GM21825 (cell line): Measurements from ENCODE around the gene ANKRD53.
"Not testable (repeated sequence)": the region's sequence is repeated elsewhere in the genome, so short reads cannot be mapped to it uniquely, and the experiment has no call there.

Experiments
- ATAC-seq: cut with Tn5 transposase; IDR thresholded peaks from one replicate; pipeline ENCODE4 v1.9.1; 2021; ENCODE audit warnings: mild to moderate bottlenecking, moderate library complexity; ENCODE audit not compliant: unreplicated experiment

The ANKRD53 gene

DNA sequence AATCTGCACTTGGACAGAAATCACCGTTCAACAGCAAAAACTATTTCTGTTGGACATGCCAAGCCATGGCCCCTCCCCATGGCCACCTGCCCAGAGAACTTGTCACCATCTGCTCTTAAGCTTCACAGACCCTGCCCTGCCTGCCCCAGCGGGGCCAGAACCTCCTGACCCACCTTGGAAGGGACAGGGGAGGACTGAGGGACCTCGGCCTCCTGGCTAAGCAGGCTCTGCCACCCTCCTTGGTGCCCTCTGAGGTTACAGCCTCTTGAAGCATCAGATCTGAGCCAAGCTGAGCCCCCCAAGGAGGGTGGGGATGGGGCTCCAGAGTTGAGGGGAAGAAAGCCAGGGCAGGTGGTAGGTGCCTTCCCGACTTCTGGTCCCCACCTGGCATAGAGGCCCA is 9.7 kb downstream of the ANKRD53 start:
- no peak for ATAC-seq

DNA sequence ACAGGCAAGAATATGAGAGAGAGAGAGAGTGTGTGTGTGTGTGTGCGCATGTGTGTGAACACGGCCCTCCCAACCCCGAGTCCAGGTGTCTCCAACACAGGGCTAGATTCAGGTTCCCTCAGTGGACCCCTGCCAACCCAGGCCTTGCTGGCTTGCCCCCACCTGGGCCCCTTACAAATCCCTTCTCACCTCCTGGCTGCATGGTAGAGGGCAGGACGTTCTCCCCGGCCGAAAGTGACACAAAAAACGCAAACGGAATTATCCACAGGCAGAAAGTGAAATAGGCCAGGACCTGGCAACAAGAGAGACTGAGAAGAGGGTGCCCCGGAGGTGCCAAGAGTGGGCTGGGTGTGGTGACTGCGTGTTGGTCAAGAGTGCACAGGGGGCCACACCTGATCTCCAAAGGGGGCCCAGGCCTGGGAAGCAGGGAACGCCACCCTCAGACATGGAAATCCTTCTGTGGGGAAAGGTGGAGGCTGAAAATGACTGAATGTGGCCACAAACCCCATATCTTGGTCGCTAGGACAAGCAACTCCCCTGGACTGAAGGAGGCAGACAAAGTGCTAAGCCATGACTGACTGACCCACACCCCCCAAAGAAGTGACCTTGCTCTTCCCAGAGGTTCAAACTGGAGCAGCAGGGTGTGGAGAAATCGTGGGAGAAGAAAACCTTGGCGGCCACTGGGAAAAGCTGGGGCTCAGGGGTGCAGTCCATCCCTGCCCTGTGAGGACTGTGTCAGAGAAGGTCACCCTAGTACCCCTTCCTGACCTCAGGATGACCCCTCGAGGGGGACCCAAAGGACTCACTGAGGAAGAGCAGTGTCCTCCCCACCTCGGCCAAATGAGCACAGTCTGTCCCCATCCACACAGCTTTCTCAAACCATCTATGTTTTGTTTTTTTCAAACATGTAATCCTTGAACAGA is 10.6 kb downstream of the ANKRD53 start:
- ATAC-seq = no peak

DNA sequence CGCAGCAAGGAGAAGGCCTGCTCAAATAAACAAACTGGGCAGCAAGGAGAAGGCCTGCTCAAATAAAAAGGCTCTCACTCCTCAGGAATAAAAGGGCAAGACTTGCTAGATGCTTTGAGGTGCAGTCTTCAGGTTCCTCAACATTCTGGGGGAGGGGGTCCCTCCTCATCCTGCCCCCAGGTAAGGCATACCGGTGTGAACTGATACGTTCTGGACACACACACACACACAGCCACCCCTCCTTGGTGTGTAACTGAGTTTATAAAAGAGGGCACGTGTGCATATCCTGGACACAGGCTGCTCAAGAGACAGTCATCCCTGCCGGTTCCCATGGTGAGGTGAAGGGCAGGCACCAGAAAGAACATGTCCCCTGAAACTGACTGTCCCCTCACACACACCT is 11.8 kb downstream of the ANKRD53 start:
- ATAC-seq = no peak

DNA sequence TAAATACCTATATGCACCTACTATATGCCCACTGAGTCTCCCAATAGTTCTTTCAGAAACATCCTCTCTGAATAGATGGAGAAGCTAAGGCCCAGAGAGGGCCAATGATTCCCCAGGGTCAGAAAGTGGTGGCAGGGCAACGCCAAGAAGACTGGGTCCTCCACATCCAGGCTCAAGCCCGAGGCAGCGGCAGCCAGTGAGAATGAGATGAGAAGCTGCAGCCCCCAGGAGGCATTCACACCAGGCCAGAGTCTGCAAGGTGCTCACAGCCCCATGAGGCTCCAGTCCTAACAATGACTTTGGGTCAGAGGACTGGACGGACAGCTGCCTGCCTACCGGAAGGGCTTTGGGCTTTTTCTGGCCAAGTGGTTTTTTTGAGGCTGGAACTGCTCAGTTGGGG is 12.7 kb downstream of the ANKRD53 start:
- no peak for ATAC-seq

DNA sequence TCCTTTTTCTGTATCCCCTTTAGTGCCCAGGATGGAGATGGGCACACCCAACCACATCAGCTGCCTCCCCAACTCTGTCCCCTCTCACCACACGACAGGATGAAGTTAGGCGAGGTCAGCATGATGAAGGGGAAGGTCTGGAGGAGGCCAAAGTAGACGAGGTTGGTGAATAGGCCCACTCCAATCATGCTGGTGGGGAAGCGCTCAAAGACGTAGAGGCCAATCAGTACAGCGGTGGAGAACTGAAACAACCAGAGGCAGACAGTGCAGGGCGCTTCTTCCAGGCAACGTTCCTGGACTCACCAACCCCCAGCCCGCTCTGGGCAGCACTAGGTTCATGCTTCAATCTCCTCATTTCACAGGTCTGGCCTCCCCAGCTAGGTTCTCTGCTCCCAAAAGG is 13.3 kb downstream of the ANKRD53 start:
- ATAC-seq = no peak

DNA sequence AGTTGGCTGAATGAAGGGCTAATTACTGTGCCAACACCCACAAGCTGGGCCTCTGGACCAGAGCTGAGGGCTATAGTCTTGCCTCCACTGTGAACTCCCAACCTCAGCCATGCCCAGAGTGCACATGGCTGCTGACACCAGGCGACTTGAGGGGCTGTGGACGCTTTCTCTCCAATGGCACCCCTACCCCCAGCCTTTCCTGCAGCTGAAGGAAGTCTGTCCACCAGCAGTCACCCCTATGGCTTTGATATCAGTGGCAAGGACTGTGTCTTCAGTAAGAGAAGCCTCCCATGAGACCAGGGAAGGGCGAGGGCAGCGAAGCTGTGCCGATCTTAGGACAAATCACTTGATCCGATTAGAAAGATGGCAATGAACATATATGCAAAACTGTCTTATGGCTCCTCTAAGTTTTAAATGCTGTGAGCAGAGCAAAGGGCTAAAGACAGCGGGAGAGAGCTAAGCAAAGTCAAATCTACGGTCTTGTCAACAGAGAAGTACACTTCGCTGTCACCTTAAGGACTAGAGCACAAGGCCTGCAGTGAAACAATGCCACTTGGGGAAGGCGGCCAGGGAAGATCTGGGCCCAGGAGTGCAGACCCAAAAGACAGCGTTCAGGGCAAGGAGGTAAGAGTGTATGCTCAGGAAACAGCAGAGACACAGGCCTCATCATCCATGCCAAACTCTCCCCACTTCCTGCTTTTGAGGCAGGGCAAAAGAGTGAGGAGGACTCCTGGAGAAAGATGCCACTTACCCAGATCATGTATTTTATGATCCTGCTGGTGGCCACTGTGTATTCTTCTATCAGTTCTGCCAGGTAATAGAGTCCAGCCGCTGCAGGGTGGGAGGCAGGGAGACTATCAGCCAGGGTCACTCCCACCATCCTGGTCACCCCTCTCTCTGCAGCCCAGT is 14.8 kb downstream of the ANKRD53 start:
- ATAC-seq = no peak

DNA sequence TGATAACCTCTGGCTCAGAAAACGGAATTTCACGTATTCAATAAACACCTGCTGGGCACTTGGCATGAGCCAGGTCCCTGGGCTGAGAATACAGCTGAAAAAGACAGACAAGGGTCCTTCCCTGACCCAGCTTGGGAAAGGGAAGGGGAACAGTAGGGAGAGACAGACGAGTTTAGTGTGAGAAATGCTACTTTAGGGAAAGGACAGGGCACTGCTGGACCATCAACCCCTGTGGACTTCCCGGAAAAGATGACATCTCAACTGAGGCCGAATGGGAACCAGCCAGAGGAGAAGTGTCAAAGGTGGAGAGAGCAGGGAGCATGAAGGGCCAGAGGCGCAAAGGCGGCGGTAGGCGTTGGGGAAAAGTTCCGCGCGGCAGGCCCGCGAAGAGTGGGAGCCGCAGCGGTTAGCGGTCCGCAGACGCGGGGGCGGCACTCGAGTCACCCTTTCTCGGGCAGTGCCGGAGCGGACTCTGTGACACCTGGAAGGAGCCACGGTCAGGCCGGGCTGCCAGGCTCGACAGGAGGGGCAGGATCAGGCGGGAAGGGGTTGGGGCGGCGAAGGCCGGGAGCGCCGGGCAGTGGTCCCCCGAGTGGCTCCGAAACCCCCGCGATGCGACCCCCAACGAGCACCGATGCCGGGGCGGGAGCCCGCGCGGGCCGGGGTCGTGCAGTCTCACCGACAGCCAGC is 15.7 kb downstream of the ANKRD53 start:
- peak; percentile 21 for ATAC-seq

DNA sequence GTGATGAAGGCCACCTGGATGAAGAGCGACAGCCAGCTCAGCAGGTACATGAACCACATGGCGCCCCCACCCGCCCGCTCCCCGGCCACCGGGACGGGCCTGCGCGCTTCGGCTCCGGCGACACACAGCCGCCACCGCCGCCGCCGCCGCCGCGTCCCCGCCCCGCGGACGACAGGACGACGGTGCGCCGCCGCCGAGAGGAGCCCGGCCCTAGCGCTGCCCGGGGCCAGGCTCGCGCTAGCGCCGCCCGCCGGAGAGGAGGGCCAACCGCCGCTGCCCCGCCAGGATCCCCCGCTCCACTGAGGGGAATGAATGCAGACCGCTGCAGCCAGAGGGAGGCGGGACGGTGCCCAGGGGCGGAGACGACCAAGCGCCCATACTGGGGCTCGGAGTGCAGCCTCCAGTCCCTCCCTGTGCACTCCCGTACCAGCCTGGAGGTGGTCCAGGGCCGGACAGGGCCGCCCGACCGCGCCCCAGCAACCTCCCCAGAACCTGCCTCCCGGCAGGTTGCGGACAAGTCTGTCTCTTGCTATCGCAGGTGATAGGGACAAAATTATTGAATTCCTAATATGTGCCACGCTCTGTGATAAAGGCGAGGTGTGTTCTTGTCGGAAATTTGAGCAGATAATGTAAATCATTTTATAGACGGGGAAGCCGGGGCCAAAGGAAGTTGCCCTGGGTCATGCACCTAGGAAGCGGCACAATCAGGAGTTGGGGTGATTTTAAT is 16.4 kb downstream of the ANKRD53 start, which contains the start of gene TEX261:
Gene TEX261, minus strand, starts transcription at position 175 of the 727 bp plus-strand sequence. Its CDS starts 116 bp downstream, at position 59.
- peak; percentile 95 for ATAC-seq

DNA sequence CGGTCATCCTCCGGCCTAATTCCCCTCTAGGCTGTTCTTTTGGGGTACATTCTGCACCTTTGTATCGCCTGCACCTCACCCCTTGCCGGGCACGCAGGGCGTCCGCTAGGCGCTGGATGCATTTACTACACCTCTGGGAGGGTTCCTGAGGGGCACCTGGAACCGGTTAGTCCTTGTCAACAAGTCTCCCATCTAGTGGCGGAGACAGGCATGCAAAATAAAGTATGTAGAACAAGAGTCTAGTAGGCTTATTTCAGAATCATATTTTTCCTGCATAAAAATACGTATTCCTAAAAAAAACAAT is 16.9 kb downstream of the ANKRD53 start:
- peak; percentile 41 for ATAC-seq

DNA sequence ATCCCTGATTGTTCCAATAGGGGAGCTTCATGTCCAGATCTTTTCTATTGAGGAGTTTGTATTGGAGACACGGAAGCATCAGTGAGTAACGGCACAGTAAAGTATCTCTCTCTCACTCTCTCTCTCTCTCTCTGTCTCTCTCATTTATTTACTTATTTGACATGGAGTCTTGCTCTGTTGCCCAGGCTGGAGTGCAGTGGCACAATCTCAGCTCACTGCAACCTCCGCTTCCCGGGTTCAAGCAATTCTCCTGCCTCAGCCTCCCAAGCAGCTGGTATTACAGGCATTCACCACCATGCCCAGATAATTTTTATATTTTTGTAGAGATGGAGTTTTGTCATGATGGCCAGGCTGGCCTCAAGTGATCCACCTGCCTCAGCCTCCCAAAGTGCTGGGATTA is 20.5 kb downstream of the ANKRD53 start:
- ATAC-seq = not testable (repeated sequence)

DNA sequence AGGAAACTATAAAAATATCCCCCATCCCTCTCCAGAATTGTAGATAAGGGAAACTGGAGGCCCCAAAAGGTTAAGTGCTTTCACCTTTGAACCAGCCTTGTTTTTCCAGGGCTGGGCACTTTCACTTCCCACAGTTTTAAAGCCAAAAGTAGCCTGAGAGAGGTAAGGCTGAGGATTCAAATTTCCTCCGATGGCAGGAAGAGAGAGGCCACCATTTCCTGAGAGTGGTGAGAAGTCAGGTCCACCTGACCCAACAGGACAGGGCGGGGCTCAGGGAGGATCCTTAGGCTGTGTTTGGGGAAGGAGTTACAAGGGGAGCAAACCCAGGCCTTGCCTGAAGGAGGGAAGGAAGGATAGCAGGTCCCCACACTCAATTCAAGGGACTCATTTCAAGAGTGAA is 20.9 kb downstream of the ANKRD53 start:
- no peak for ATAC-seq

DNA sequence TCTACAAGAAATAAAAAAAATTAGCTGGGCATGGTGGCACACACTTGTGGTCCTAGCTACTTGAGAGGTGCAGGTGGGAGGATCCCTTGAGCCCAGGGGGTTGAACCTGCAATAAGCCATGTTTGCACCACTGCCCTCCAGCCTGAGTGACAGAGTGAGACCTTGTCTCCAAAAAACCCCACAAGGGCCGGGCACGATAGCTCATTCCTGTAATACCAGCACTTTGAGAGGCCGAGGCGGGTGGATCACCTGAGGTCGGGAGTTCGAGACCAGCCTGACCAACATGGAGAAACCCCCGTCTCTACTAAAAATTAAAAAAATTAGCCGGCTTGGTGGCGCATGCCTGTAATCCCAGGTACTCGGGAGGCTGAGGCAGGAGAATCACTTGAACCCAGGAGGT is 21.5 kb downstream of the ANKRD53 start:
- ATAC-seq = not testable (repeated sequence)

DNA sequence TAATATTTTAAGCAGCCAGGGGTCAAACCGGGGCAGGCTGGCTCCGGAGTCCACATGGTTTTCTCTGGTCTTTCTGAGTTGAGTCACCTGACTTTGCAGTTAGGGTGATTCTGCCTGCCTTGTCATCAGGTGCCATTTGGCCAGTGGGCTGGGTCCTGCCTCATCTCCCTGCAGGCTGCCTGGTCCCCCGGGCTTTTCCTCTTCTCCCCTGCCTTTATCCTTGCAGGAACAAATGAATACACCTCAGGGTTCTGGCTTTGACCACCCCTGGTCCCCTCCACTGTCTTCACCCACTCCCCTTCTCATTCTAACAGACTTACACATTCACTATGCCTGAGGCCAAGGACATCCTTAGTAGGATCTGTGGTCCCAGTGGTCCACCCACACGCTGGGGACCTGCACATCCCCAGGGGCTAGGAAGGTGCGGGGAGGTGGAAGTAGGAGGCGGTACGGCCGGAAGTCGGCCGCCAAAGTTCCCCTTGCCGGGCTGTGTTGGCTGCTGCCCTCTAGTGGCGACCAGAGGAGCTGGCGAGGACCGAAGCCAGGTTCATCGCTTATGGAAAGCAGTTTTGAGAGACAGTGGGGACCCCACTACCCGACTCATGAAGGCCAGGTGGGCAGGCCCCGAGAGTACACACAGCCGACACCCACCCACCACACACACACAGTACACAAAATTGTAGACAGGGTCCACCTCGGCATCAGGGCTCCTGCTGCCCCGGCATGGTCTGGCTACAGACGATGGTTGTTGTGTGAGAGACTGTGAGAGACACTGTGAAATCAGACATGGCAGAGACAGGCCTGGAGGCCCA is 22.6 kb downstream of the ANKRD53 start:
- peak; percentile 90 for ATAC-seq

DNA sequence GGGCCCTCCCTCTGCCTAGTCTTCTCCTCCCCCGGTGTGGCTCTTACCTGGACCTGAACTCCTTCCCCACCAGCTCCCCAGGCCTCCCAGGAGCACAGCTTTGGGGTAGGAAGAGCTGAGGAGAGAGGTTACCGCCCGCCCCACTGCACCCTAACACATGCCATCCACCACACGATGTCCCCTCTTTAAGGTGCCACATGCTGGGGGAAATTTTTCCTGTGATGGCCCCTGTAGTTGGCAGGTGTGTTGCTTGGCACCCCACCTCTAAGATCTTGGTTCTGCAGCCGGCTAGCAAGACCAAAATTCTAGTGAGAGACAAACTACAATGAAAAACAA is 23.1 kb downstream of the ANKRD53 start:
- no peak for ATAC-seq

DNA sequence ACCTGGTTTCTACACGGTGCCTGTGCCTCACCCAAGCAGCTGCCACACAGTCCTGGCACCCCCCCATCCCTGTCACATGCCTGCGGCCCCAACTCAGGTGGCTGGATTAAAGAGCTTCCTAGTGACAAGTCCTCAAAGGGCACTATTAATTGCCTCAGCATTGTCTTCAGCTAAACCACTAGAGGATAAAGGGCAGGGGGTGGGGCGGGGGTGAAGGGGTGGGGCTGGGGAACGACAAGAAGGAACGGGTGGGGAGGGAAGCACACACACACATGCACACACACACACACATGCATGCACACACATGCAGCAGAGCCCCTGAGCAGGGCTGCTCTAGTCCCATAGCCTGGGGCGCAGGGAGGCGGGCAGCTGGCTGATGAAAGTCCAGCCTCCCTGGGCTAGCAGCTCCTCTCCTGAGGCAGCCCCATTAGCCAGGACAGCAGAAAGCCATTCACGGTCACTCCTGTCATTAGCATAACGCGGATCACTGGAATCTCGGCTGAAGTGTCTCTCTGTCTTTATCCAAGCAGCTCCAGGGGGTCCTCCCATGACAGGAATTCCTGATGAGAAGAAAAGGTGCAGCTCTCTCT is 23.6 kb downstream of the ANKRD53 start:
- ATAC-seq = no peak

DNA sequence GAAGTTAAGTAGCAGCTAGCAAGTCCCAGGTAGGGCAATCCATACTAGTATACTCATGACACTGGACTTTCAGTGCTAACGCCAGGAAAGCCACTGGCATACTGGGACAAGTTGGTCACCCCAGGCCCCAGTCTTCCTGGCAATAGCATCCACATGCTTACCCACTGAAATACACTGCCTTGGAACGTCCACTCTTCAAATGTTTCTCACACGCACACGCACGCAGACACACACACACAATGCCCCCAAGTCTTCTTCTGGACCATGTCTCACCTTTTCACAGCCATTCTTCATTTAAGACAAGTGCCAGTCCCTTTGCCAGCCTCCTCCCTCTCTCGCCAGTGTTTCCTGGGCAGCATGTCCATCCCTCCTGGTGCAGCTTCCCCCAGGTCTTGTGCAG is 25.0 kb downstream of the ANKRD53 start:
- ATAC-seq = no peak

DNA sequence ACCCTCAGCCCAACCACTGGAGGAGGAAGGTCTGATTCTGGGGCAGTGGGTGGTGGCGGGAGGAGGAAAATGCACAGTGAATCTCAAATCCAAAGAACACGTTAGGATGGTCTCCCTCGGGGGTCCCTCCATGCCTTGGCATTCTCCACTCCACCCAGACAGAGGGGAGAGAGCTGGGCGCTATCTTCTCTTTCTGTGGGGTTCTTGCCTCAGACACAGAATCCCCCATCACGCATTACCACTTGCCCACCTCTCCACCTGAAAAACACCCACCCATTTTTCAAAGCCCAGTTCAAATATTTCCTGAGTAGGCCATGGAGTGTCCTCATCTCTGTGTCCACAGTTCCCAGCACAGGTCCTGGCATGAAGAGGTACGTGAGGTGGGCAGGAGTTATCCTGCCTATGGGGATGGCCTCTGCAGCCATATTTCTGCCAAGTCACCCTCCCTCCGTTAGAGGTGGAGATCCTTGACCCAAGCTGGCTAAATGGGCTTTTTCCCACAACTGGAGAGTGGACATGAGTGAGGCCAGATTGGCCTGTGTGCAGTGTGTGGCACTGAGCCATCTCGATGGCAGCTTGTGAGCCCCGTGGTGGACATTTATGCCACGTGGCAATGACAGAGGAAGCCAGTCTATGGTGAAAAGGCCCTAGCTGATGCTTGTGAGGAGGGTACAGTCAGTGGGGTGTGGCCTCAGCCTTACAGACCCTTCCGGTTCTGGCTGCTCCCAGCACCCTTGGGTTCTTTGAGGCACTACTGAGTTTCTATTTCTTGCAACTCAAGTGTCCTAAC is 25.7 kb downstream of the ANKRD53 start:
- no peak for ATAC-seq

DNA sequence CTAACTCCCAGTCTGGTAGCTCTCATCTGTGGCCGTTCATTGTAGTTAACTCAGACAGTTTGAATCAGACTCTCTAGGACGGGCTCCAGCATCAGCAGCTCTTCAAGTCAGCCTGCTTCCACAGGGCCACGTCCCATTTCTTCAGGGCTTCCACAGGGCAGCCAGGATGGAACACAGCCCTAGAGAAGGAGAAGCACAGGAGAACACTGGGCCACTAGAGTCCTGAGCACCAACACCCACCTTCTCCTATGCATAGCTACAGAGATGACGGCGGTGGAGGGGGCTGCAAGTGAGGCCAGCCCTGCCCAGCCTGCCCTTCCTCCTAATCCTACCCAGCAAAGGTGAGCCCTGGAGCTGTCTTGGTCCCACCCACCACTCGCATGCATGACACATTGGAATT is 26.4 kb downstream of the ANKRD53 start:
- no peak for ATAC-seq
